PFSK-1 (cell line): ENCODE data around the gene GARIN5A.

Source experiments
- FOXP2 ChIP-seq: optimal IDR thresholded peaks from 2 replicates; pipeline ENCODE3; 2011; ENCODE audit warnings: borderline replicate concordance, control low read depth, inconsistent platforms; ENCODE audit not compliant: insufficient read depth; ENCODE audit errors: extremely low read length, extremely low read depth
- POLR2AphosphoS5 ChIP-seq: IDR thresholded peaks from 2 replicates; pipeline ENCODE4 v1.6.1; 2012; ENCODE audit warnings: low read depth, mild to moderate bottlenecking, control low read depth, low read length, moderate library complexity
- SIN3A ChIP-seq: IDR thresholded peaks from 2 replicates; pipeline ENCODE4 v1.6.1; 2012; ENCODE audit warnings: mild to moderate bottlenecking, low read length, moderate library complexity, borderline replicate concordance; ENCODE audit not compliant: insufficient read depth
- TAF1 ChIP-seq: IDR thresholded peaks from 2 replicates; pipeline ENCODE4 v1.6.1; 2012; ENCODE audit warnings: low read length, control low read depth, borderline replicate concordance; ENCODE audit not compliant: insufficient read depth
- TF ChIP-seq, protein P1 (sequence below), 2 experiments: IDR thresholded peaks; 2 replicates each; pipeline versions ENCODE4 v1.6.1 to v1.8.0; 2011 to 2012; ENCODE audit warnings: low read depth in 2 of 2, low read length in 2 of 2, control low read depth in 1 of 2, inconsistent platforms in 1 of 2, mild to moderate bottlenecking in 1 of 2, moderate library complexity in 1 of 2; ENCODE audit not compliant: insufficient read depth in 1 of 2

GARIN5A gene

GRCh38 chr19:50479761-50480251 lies 3.2 kb upstream of the GARIN5A start:
- TF ChIP-seq TAF1 (no peak), SIN3A (no peak), POLR2AphosphoS5 (no peak), FOXP2 (no peak)
- TF ChIP-seq, protein P1, sequence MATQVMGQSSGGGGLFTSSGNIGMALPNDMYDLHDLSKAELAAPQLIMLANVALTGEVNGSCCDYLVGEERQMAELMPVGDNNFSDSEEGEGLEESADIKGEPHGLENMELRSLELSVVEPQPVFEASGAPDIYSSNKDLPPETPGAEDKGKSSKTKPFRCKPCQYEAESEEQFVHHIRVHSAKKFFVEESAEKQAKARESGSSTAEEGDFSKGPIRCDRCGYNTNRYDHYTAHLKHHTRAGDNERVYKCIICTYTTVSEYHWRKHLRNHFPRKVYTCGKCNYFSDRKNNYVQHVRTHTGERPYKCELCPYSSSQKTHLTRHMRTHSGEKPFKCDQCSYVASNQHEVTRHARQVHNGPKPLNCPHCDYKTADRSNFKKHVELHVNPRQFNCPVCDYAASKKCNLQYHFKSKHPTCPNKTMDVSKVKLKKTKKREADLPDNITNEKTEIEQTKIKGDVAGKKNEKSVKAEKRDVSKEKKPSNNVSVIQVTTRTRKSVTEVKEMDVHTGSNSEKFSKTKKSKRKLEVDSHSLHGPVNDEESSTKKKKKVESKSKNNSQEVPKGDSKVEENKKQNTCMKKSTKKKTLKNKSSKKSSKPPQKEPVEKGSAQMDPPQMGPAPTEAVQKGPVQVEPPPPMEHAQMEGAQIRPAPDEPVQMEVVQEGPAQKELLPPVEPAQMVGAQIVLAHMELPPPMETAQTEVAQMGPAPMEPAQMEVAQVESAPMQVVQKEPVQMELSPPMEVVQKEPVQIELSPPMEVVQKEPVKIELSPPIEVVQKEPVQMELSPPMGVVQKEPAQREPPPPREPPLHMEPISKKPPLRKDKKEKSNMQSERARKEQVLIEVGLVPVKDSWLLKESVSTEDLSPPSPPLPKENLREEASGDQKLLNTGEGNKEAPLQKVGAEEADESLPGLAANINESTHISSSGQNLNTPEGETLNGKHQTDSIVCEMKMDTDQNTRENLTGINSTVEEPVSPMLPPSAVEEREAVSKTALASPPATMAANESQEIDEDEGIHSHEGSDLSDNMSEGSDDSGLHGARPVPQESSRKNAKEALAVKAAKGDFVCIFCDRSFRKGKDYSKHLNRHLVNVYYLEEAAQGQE (IDR thresholded peaks at IDR 0.05; ENCODE audit: insufficient read depth in 1 of 2, low read depth in 2 of 2, low read length in 2 of 2): no peak

- TF ChIP-seq SIN3A (no peak), FOXP2 (no peak)
Observed at GRCh38 chr19:50478901-50479715, 2.5 kb upstream of the GARIN5A start.

DNA sequence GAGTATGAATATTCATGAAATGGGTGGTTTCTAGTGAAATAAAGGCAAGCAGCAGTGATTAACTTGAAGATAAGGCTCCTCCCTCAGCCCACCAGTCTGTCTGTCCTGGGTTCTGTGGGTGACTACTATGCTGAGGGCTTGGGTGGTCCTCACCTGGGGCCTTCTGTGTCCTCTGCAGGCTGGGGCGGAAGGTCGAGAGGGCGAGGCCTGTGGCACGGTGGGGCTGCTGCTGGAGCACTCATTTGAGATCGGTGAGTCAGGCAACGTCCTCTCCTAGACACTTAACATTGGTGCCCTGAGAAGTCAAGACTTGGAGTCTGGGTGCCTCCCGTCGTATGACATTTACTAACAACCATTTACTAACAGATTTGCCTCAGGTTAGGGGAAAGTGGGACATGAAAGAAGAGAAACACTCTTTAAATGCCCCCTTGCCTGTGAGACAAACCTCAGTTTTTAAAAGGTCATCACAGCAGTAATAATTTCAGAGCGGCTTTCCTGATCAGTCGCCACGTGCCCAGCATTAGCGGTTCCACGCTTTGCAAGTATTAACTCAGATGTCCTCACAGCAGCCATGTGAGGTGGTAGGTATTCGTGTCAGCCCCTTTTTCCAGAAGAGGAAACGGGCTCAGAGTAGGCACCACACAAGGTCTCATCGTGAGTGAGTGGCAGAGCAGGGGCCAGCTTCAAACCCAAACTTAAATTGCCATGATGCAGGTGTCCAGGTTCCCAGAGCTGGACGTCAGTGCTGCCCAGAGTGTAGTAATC lies 1.3 kb upstream of the GARIN5A start:
- TF ChIP-seq, protein P1 (IDR thresholded peaks at IDR 0.05; ENCODE audit: insufficient read depth in 1 of 2, low read depth in 2 of 2, low read length in 2 of 2): no peak
- TF ChIP-seq SIN3A (no peak), POLR2AphosphoS5 (no peak), TAF1 (no peak), FOXP2 (no peak)

DNA sequence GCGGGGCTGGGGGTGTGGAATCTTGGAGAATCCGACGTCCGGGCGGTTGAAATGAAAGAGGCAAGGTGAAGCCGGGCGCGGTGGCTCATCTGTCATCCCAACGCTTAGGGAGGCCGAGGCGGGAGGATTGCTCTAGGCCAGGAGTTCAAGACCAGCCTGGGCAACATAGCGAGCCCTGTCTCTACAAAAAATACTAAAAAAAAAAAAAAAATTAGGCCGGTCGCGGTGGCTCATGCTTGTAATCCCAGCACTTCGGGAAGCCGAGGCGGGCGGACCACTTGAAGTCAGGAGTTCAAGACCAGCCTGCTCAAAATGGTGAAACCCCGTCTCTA lies 225 bp upstream of the GARIN5A start:
- no peak for TF ChIP-seq FOXP2
- TF ChIP-seq POLR2AphosphoS5: no peak
- TF ChIP-seq, protein P1 (IDR thresholded peaks at IDR 0.05; ENCODE audit: insufficient read depth in 1 of 2, low read depth in 2 of 2, low read length in 2 of 2): no peak
- TF ChIP-seq SIN3A: no peak
- TF ChIP-seq TAF1: no peak

DNA sequence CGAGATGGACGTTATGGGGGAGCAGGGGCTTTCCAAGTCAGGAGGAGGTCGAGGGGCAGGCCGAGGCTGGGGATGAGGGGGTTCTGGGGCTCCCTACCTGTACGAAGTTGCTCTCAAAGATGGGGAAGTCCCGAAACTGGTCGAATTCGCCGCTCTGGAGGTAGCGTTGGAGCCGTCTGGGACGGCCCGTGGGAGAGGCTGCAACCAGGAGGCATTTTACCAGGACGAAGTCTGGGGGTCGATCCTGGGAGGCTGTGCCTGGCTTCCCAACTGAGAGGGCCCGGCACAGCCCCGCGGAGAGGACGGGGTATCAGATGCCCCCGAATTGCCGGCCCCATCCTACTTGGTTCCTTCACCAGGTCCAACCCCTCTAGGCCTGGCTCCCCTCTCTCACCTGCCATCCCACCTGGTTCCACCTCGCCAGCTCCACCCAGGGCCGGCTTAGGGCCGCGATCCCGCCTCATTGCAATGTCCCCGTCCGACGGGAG lies 868 bp downstream of the GARIN5A start:
- no peak for TF ChIP-seq SIN3A
- no peak for TF ChIP-seq POLR2AphosphoS5
- TF ChIP-seq, protein P1 (IDR thresholded peaks at IDR 0.05; ENCODE audit: insufficient read depth in 1 of 2, low read depth in 2 of 2, low read length in 2 of 2): no peak
- no peak for TF ChIP-seq FOXP2
- TF ChIP-seq TAF1: no peak
